Neuronal stem cell (in vitro differentiated cells): Measurements from ENCODE around the gene OSBPL3.

Experiments
- DNase-seq: peaks from one replicate; pipeline ENCODE4 v3.0.0-alpha.2; 2013; ENCODE audit warnings: low spot score
- H2AFZ ChIP-seq: one replicate; pipeline ENCODE4 v1.6.1; 2013; ENCODE audit warnings: mild to moderate bottlenecking, low read length, inconsistent platforms
- H2AK5ac ChIP-seq: 2 replicates; pipeline ENCODE4 v1.6.1; 2013; ENCODE audit warnings: low read depth, mild to moderate bottlenecking, inconsistent platforms, low read length, moderate library complexity, mixed read lengths
- H2BK120ac ChIP-seq: 2 replicates; pipeline ENCODE4 v1.6.1; 2013; ENCODE audit warnings: low read depth, mild to moderate bottlenecking, inconsistent platforms, low read length, moderate library complexity, mixed read lengths
- H2BK12ac ChIP-seq: one replicate; pipeline ENCODE4 v1.6.1; 2013; ENCODE audit warnings: low read length, inconsistent platforms
- H2BK15ac ChIP-seq: 2 replicates; pipeline ENCODE4 v1.6.1; 2013; ENCODE audit warnings: mild to moderate bottlenecking, low read length, inconsistent platforms, mixed read lengths
- H2BK5ac ChIP-seq: one replicate; pipeline ENCODE4 v1.6.1; 2013; ENCODE audit warnings: inconsistent platforms, mild to moderate bottlenecking, low read length, moderate library complexity
- H3K14ac ChIP-seq: one replicate; pipeline ENCODE4 v1.6.1; 2013; ENCODE audit warnings: low read length, inconsistent platforms
- H3K18ac ChIP-seq: 2 replicates; pipeline ENCODE4 v1.6.1; 2013; ENCODE audit warnings: low read length, inconsistent platforms
- H3K23ac ChIP-seq: 2 replicates; pipeline ENCODE4 v1.6.1; 2013; ENCODE audit warnings: low read depth, mild to moderate bottlenecking, mixed read lengths, low read length, inconsistent platforms; ENCODE audit not compliant: poor library complexity
- H3K27ac ChIP-seq: replicated peaks from 3 replicates; pipeline ENCODE4 v1.5.1; 2013; ENCODE audit warnings: low read length, inconsistent platforms
- H3K27me3 ChIP-seq, 3 experiments: 2 replicates each; pipeline ENCODE4 v1.6.1; 2013; ENCODE audit warnings: low read length in 3 of 3, mild to moderate bottlenecking in 2 of 3, inconsistent platforms in 1 of 3, low read depth in 1 of 3, mixed read lengths in 1 of 3, moderate library complexity in 1 of 3; ENCODE audit not compliant: control insufficient read depth in 3 of 3, insufficient read depth in 3 of 3
- H3K36me3 ChIP-seq, 2 donors: replicated peaks in 1 of 2; 2 replicates each; pipeline ENCODE4 v1.6.1; 2013; ENCODE audit warnings: low read length in 2 of 2; ENCODE audit not compliant: control insufficient read depth in 2 of 2, insufficient read depth in 2 of 2
- H3K4ac ChIP-seq: 2 replicates; pipeline ENCODE4 v1.6.1; 2013; ENCODE audit warnings: inconsistent platforms, mild to moderate bottlenecking, low read length, moderate library complexity
- H3K4me1 ChIP-seq, 2 donors: 1 replicate in 1 of 2; 2 replicates in 1 of 2; pipeline ENCODE4 v1.6.1; 2013; ENCODE audit warnings: low read length in 2 of 2, low read depth in 1 of 2; ENCODE audit not compliant: control insufficient read depth in 2 of 2, insufficient read depth in 1 of 2
- H3K4me2 ChIP-seq: one replicate; pipeline ENCODE4 v1.6.1; 2013; ENCODE audit warnings: mild to moderate bottlenecking, low read length, inconsistent platforms; ENCODE audit not compliant: insufficient read depth, poor library complexity, severe bottlenecking
- H3K4me3 ChIP-seq, 2 donors: 2 replicates each; pipeline ENCODE4 v1.5.1; 2013; ENCODE audit warnings: low read length in 2 of 2, mild to moderate bottlenecking in 2 of 2, inconsistent platforms in 1 of 2, moderate library complexity in 1 of 2
- H3K79me1 ChIP-seq: one replicate; pipeline ENCODE4 v1.6.1; 2013; ENCODE audit warnings: low read depth, mild to moderate bottlenecking, inconsistent platforms, low read length, moderate library complexity
- H3K9ac ChIP-seq: one replicate; pipeline ENCODE4 v1.6.1; 2013; ENCODE audit warnings: mild to moderate bottlenecking, low read depth, low read length, inconsistent platforms; ENCODE audit not compliant: poor library complexity
- H3K9me3 ChIP-seq, 2 donors: replicated peaks in 1 of 2; 2 replicates each; pipeline versions ENCODE3 to v1.6.1; 2013; ENCODE audit warnings: low read length in 2 of 2, mild to moderate bottlenecking in 2 of 2, inconsistent platforms in 1 of 2, low read depth in 1 of 2, mixed read lengths in 1 of 2, moderate library complexity in 1 of 2; ENCODE audit not compliant: control insufficient read depth in 2 of 2, insufficient read depth in 1 of 2
- H4K8ac ChIP-seq: one replicate; pipeline ENCODE4 v1.6.1; 2013; ENCODE audit warnings: low read depth, mild to moderate bottlenecking, inconsistent platforms, low read length, moderate library complexity
- H4K91ac ChIP-seq: one replicate; pipeline ENCODE4 v1.6.1; 2013; ENCODE audit warnings: low read length, low read depth, mild to moderate bottlenecking, inconsistent platforms; ENCODE audit not compliant: poor library complexity
- WGBS, 2 donors: extraction: QIAGEN DNeasy Blood & Tissue Kit; methylation state at CpG; one replicate each; pipeline ENCODE4 v1.1.7; 2013; ENCODE audit warnings: missing lambda C conversion rate in 2 of 2, mixed read lengths in 1 of 2; ENCODE audit not compliant: insufficient read length in 2 of 2, insufficient replicate concordance in 1 of 2; ENCODE audit errors: extremely low coverage in 2 of 2; 5-methylcytosine and 5-hydroxymethylcytosine counted together

OSBPL3 gene

GRCh38 chr7:24923172-24923865 lies 56.7 kb downstream of the OSBPL3 start:
- H3K36me3 ChIP-seq = no peaks in the 10 kb centered on the region
- H3K27me3 ChIP-seq = no peaks in the 10 kb centered on the region
- no peak overlapping the region for H2AFZ ChIP-seq
- peaks cover 2% of the 10 kb centered on the region for H3K79me1 ChIP-seq
- no peak overlapping the region for H3K4me3 ChIP-seq
- no peak overlapping the region for H3K9ac ChIP-seq
- no peak overlapping the region for H3K14ac ChIP-seq
- no peak overlapping the region for H2BK5ac ChIP-seq
- no peak overlapping the region for H3K18ac ChIP-seq
- no peak overlapping the region for H2BK12ac ChIP-seq
- DNase-seq = no peak
- no peak overlapping the region for H2AK5ac ChIP-seq
- H2BK120ac ChIP-seq = no peak overlapping the region
- no peak overlapping the region for H3K27ac ChIP-seq
- peaks cover 5 to 14% of the 10 kb centered on the region in 2 donors for H3K4me1 ChIP-seq
- no peak overlapping the region for H3K4ac ChIP-seq
- no peak overlapping the region for H3K23ac ChIP-seq
- no peak overlapping the region for H2BK15ac ChIP-seq
- WGBS, 2 donors = no CpG with 5 or more reads among the region's 9 CpGs
- H3K4me2 ChIP-seq = no peak overlapping the region
- H4K8ac ChIP-seq = no peak overlapping the region
- H3K9me3 ChIP-seq = peaks cover 0 to 2% of the 10 kb centered on the region in 2 donors
- no peak overlapping the region for H4K91ac ChIP-seq

GRCh38 chr7:24922099-24922773 lies 57.7 kb downstream of the OSBPL3 start:
- Histone ChIP-seq H3K4me3 (no peak overlapping the region), H3K79me1 (peaks cover 2% of the 10 kb centered on the region), H3K27ac (no peak overlapping the region), H4K8ac (no peak overlapping the region), H3K9me3 (peaks cover 0 to 2% of the 10 kb centered on the region in 2 donors), H3K4me2 (no peak overlapping the region), H2AK5ac (no peak overlapping the region), H3K23ac (no peak overlapping the region), H3K4ac (no peak overlapping the region), H2BK5ac (no peak overlapping the region), H3K18ac (no peak overlapping the region), H2AFZ (no peak overlapping the region), H2BK15ac (no peak overlapping the region), H2BK12ac (no peak overlapping the region), H4K91ac (no peak overlapping the region), H3K9ac (no peak overlapping the region), H2BK120ac (no peak overlapping the region), H3K36me3 (no peaks in the 10 kb centered on the region), H3K14ac (no peak overlapping the region), H3K4me1 (peaks cover 7 to 14% of the 10 kb centered on the region in 2 donors), H3K27me3 (no peaks in the 10 kb centered on the region)
- no CpG with 5 or more reads among the region's 5 CpGs for WGBS, 2 donors
- DNase-seq = no peak

GRCh38 chr7:24921362-24921679 lies 58.7 kb downstream of the OSBPL3 start:
- Histone ChIP-seq H2BK120ac (no peak overlapping the region), H3K4me1 (peaks cover 7 to 14% of the 10 kb centered on the region in 2 donors), H2BK15ac (no peak overlapping the region), H3K36me3 (no peaks in the 10 kb centered on the region), H3K9ac (no peak overlapping the region), H3K4ac (no peak overlapping the region), H3K23ac (no peak overlapping the region), H3K9me3 (peaks cover 0 to 2% of the 10 kb centered on the region in 2 donors), H3K18ac (no peak overlapping the region), H3K4me2 (no peak overlapping the region), H2AK5ac (no peak overlapping the region), H3K27ac (no peak overlapping the region), H3K4me3 (no peak overlapping the region), H3K27me3 (no peaks in the 10 kb centered on the region), H2AFZ (no peak overlapping the region), H4K8ac (no peak overlapping the region), H3K14ac (no peak overlapping the region), H2BK5ac (no peak overlapping the region), H3K79me1 (peaks cover 2% of the 10 kb centered on the region), H2BK12ac (no peak overlapping the region), H4K91ac (no peak overlapping the region)
- WGBS, 2 donors = no CpG with 5 or more reads among the region's 3 CpGs
- DNase-seq = no peak

- H3K4me1 ChIP-seq = peaks cover 7 to 14% of the 10 kb centered on the region in 2 donors
- no peak overlapping the region for H3K4me3 ChIP-seq
- H3K4ac ChIP-seq = no peak overlapping the region
- no peak overlapping the region for H2AFZ ChIP-seq
- no peak overlapping the region for H2BK120ac ChIP-seq
- no peaks in the 10 kb centered on the region for H3K27me3 ChIP-seq
- H3K23ac ChIP-seq = no peak overlapping the region
- peaks cover 0 to 2% of the 10 kb centered on the region in 2 donors for H3K9me3 ChIP-seq
- H3K18ac ChIP-seq = no peak overlapping the region
- no peak overlapping the region for H3K9ac ChIP-seq
- no peak overlapping the region for H3K14ac ChIP-seq
- H3K36me3 ChIP-seq = no peaks in the 10 kb centered on the region
- no CpG with 5 or more reads among the region's 3 CpGs for WGBS, 2 donors
- H4K8ac ChIP-seq = no peak overlapping the region
- DNase-seq = no peak
- H2BK5ac ChIP-seq = no peak overlapping the region
- H2BK12ac ChIP-seq = no peak overlapping the region
- no peak overlapping the region for H4K91ac ChIP-seq
- H3K4me2 ChIP-seq = no peak overlapping the region
- peaks cover 2% of the 10 kb centered on the region for H3K79me1 ChIP-seq
- H3K27ac ChIP-seq = no peak overlapping the region
- H2AK5ac ChIP-seq = no peak overlapping the region
- H2BK15ac ChIP-seq = no peak overlapping the region
Measured at GRCh38 chr7:24920451-24921361, 59.3 kb downstream of the OSBPL3 start.
